ENCODE measurements around the gene IL1RAPL1. TPM values are rescaled to one million over a fixed set of nuclear protein-coding genes. Genes with fewer than 3 reads are reported as not detected.
A peak's percentile ranks its signal among the peaks of the same experiment; 100 is the strongest.

Gene IL1RAPL1
- total RNA-seq, 1 donor from 2014 or later, result 0.16 TPM

- Histone ChIP-seq H2AFZ (ENCODE audit: low read depth, low read length) (no peak overlapping the region), H3K79me2 (ENCODE audit: insufficient read depth, low read length) (no peaks in the 10 kb centered on the region), H3K4me2 (ENCODE audit: low read length) (no peak overlapping the region), H3K9ac (ENCODE audit: low read length) (no peak overlapping the region), H3K4me1 (ENCODE audit: insufficient read depth, low read length) (no peaks in the 10 kb centered on the region), H4K20me1 (ENCODE audit: insufficient read depth, low read length) (no peaks in the 10 kb centered on the region), H3K27ac (ENCODE audit: low read depth, low read length) (no peak overlapping the region), H3K36me3 (ENCODE audit: insufficient read depth, low read length) (no peaks in the 10 kb centered on the region), H3K9me3 (ENCODE audit: insufficient read depth, low read depth, low read length) (no peaks in the 10 kb centered on the region), H3K4me3 (ENCODE audit: insufficient read depth, low read depth, low read length) (no peak overlapping the region), H3K27me3 (ENCODE audit: insufficient read depth, low read length) (no peaks in the 10 kb centered on the region)
- DNase-seq (ENCODE audit: low read depth) (no peak), FAIRE-seq (peak; percentile 89)
- no peak overlapping the region for H3K27ac Mint-ChIP-seq (ENCODE audit: unreplicated experiment)
- H3K4me3 Mint-ChIP-seq (ENCODE audit: unreplicated experiment), result no peak overlapping the region
- no peaks in the 10 kb centered on the region for H3K36me3 Mint-ChIP-seq (ENCODE audit: low read depth, unreplicated experiment)
- H3K27me3 Mint-ChIP-seq (ENCODE audit: low read depth, unreplicated experiment), result no peaks in the 10 kb centered on the region
- H3K9me3 Mint-ChIP-seq (ENCODE audit: unreplicated experiment), result no peaks in the 10 kb centered on the region
- H3K4me1 Mint-ChIP-seq (ENCODE audit: low read depth, unreplicated experiment), result no peaks in the 10 kb centered on the region
- TF ChIP-seq EZH2 (IDR thresholded peaks at IDR 0.05; ENCODE audit: insufficient read depth, low read length), result no peak
- TF ChIP-seq, protein P1, sequence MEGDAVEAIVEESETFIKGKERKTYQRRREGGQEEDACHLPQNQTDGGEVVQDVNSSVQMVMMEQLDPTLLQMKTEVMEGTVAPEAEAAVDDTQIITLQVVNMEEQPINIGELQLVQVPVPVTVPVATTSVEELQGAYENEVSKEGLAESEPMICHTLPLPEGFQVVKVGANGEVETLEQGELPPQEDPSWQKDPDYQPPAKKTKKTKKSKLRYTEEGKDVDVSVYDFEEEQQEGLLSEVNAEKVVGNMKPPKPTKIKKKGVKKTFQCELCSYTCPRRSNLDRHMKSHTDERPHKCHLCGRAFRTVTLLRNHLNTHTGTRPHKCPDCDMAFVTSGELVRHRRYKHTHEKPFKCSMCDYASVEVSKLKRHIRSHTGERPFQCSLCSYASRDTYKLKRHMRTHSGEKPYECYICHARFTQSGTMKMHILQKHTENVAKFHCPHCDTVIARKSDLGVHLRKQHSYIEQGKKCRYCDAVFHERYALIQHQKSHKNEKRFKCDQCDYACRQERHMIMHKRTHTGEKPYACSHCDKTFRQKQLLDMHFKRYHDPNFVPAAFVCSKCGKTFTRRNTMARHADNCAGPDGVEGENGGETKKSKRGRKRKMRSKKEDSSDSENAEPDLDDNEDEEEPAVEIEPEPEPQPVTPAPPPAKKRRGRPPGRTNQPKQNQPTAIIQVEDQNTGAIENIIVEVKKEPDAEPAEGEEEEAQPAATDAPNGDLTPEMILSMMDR (IDR thresholded peaks at IDR 0.05; ENCODE audit: insufficient read depth, low read depth, low read length), result no peak
Measured at GRCh38 chrX:29281078-29281742, 694.0 kb downstream of the IL1RAPL1 start.

DNA sequence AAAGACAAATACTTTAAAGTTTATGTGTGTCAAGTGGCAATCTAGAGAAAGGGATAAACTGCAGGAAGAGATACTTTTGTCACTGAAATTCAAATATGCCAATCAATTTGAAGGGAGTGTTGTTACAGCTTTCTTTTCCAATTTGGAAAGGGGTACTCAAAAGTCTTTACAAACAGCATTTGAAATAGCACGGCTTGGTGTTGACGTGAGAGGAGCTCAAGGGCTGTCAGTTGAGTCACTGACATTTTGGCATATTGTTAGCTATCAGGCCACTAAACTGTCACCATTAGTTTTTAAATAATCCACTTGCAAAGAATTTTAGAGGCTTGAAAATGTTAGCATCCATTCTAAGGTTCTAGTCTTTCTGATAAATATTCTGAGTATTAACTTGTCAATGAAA lies 698.4 kb downstream of the IL1RAPL1 start:
- H3K27me3 Mint-ChIP-seq (ENCODE audit: low read depth, unreplicated experiment), result no peaks in the 10 kb centered on the region
- Histone ChIP-seq H3K4me2 (ENCODE audit: low read length) (no peak overlapping the region), H3K27ac (ENCODE audit: low read depth, low read length) (no peak overlapping the region), H4K20me1 (ENCODE audit: insufficient read depth, low read length) (no peaks in the 10 kb centered on the region), H3K27me3 (ENCODE audit: insufficient read depth, low read length) (no peaks in the 10 kb centered on the region), H3K4me3 (ENCODE audit: insufficient read depth, low read depth, low read length) (no peak overlapping the region), H3K9me3 (ENCODE audit: insufficient read depth, low read depth, low read length) (no peaks in the 10 kb centered on the region), H2AFZ (ENCODE audit: low read depth, low read length) (no peak overlapping the region), H3K4me1 (ENCODE audit: insufficient read depth, low read length) (no peaks in the 10 kb centered on the region), H3K79me2 (ENCODE audit: insufficient read depth, low read length) (no peaks in the 10 kb centered on the region), H3K9ac (ENCODE audit: low read length) (no peak overlapping the region), H3K36me3 (ENCODE audit: insufficient read depth, low read length) (no peaks in the 10 kb centered on the region)
- TF ChIP-seq, protein P1 (IDR thresholded peaks at IDR 0.05; ENCODE audit: insufficient read depth, low read depth, low read length), result no peak
- TF ChIP-seq EZH2 (IDR thresholded peaks at IDR 0.05; ENCODE audit: insufficient read depth, low read length), result no peak
- no peaks in the 10 kb centered on the region for H3K36me3 Mint-ChIP-seq (ENCODE audit: low read depth, unreplicated experiment)
- H3K9me3 Mint-ChIP-seq (ENCODE audit: unreplicated experiment), result no peaks in the 10 kb centered on the region
- no peak overlapping the region for H3K4me3 Mint-ChIP-seq (ENCODE audit: unreplicated experiment)
- H3K27ac Mint-ChIP-seq (ENCODE audit: unreplicated experiment), result no peak overlapping the region
- DNase-seq (ENCODE audit: low read depth) (no peak), FAIRE-seq (no peak)
- no peaks in the 10 kb centered on the region for H3K4me1 Mint-ChIP-seq (ENCODE audit: low read depth, unreplicated experiment)

DNA sequence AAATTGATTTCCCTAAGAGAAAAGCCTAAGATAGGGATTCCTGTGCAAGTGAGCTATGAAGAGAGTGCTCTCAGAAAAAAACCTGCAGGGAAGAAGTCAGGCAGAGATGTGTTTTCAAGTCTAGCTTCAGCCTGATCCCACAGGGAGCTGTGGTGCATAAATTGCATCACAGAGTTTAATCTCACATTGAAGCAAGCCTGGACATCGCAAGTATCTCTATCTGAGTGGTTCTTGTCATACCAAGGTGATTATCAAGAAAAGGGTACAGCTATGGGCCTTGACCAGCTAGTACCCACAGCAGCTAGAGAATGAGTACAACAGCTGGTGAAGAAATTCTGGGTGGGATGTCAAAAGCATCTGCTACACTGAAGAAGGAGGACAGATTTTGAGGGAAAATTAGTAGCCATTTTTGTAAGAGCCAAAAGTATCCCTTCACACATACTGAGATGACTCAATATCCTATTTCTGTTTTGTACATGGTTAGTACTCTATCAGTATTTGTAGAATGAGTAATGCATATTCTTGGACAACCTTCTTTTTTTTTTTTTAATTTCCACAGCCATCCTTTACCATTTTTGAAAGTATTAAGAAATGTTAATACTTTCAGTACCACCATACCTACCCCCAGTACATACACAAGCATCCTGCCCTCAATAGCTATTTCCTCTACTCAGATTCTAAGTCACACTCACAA lies 708.9 kb downstream of the IL1RAPL1 start:
- Mint-ChIP-seq H3K27me3 (ENCODE audit: low read depth, unreplicated experiment) (no peaks in the 10 kb centered on the region), H3K4me1 (ENCODE audit: low read depth, unreplicated experiment) (no peaks in the 10 kb centered on the region), H3K9me3 (ENCODE audit: unreplicated experiment) (no peaks in the 10 kb centered on the region), H3K27ac (ENCODE audit: unreplicated experiment) (no peak overlapping the region), H3K4me3 (ENCODE audit: unreplicated experiment) (no peak overlapping the region), H3K36me3 (ENCODE audit: low read depth, unreplicated experiment) (no peaks in the 10 kb centered on the region)
- no peak overlapping the region for H3K4me2 ChIP-seq (ENCODE audit: low read length)
- FAIRE-seq (peak; percentile 65), DNase-seq (ENCODE audit: low read depth) (peak; percentile 49)
- no peak overlapping the region for H2AFZ ChIP-seq (ENCODE audit: low read depth, low read length)
- H3K4me1 ChIP-seq (ENCODE audit: insufficient read depth, low read length), result no peaks in the 10 kb centered on the region
- H4K20me1 ChIP-seq (ENCODE audit: insufficient read depth, low read length), result no peaks in the 10 kb centered on the region
- no peaks in the 10 kb centered on the region for H3K9me3 ChIP-seq (ENCODE audit: insufficient read depth, low read depth, low read length)
- peak overlapping the region; percentile 12 for H3K27ac ChIP-seq (ENCODE audit: low read depth, low read length)
- H3K36me3 ChIP-seq (ENCODE audit: insufficient read depth, low read length), result no peaks in the 10 kb centered on the region
- no peak overlapping the region for H3K4me3 ChIP-seq (ENCODE audit: insufficient read depth, low read depth, low read length)
- no peak for TF ChIP-seq EZH2 (IDR thresholded peaks at IDR 0.05; ENCODE audit: insufficient read depth, low read length)
- TF ChIP-seq, protein P1 (IDR thresholded peaks at IDR 0.05; ENCODE audit: insufficient read depth, low read depth, low read length), result no peak
- no peaks in the 10 kb centered on the region for H3K79me2 ChIP-seq (ENCODE audit: insufficient read depth, low read length)
- H3K27me3 ChIP-seq (ENCODE audit: insufficient read depth, low read length), result no peaks in the 10 kb centered on the region
- H3K9ac ChIP-seq (ENCODE audit: low read length), result no peak overlapping the region
